Cardiac muscle cell (in vitro differentiated cells and primary cell): ENCODE data around the gene PPP1R1B. TPM values are rescaled to one million over a fixed set of nuclear protein-coding genes. Genes with fewer than 3 reads are reported as not detected.

Experiments used
- DNase-seq, 2 donors: peaks; one replicate each; pipeline versions ENCODE4 v3.0.0 to v3.0.0-alpha.2; 2010 to 2017; ENCODE audit warnings: low read depth in 1 of 2, low spot score in 1 of 2
- H3K27ac ChIP-seq: fragments of 200-600 bp; sonication (generic); 2 replicates; pipeline ENCODE4 v1.5.1; 2016
- H3K27me3 ChIP-seq: fragments of 200-600 bp; sonication (generic); 2 replicates; pipeline ENCODE4 v1.6.0; 2016; ENCODE audit warnings: control low read depth
- H3K36me3 ChIP-seq: fragments of 200-600 bp; sonication (generic); 2 replicates; pipeline ENCODE4 v1.5.1; 2016; ENCODE audit warnings: control low read depth
- H3K4me1 ChIP-seq: fragments of 200-600 bp; sonication (generic); 2 replicates; pipeline ENCODE4 v1.8.1; 2017; ENCODE audit warnings: low read depth, mild to moderate bottlenecking, mixed run types
- H3K4me3 ChIP-seq: fragments of 200-600 bp; sonication (generic); 2 replicates; pipeline ENCODE4 v1.5.1; 2016; ENCODE audit warnings: mild to moderate bottlenecking
- H3K9me3 ChIP-seq: fragments of 200-600 bp; sonication (generic); 2 replicates; pipeline ENCODE4 v1.5.1; 2017; ENCODE audit warnings: low read depth, mild to moderate bottlenecking, control low read depth
- CTCF ChIP-seq: IDR thresholded peaks from 2 replicates; pipeline ENCODE4 v1.5.1; 2012; ENCODE audit warnings: low read depth, mild to moderate bottlenecking, low read length
- polyA plus RNA-seq: library from polyadenylated mRNA; unstranded; fragments of >200 nt; fragmentation: Nextera tagmentation; extraction: Ambion mirVana; gene quantifications from 2 replicates; pipeline ENCODE4 v1.2.1, GENCODE V29; 2016
- total RNA-seq: library from RNA; depleted of rRNA; stranded (reverse); fragments of >200 nt; gene quantifications from 2 replicates; pipeline ENCODE4 v1.2.3, GENCODE V29; 2016

Gene PPP1R1B
- total and polyA plus RNA-seq, 2 experiments from 2014 or later: 7.6 to 17.7 TPM

DNA sequence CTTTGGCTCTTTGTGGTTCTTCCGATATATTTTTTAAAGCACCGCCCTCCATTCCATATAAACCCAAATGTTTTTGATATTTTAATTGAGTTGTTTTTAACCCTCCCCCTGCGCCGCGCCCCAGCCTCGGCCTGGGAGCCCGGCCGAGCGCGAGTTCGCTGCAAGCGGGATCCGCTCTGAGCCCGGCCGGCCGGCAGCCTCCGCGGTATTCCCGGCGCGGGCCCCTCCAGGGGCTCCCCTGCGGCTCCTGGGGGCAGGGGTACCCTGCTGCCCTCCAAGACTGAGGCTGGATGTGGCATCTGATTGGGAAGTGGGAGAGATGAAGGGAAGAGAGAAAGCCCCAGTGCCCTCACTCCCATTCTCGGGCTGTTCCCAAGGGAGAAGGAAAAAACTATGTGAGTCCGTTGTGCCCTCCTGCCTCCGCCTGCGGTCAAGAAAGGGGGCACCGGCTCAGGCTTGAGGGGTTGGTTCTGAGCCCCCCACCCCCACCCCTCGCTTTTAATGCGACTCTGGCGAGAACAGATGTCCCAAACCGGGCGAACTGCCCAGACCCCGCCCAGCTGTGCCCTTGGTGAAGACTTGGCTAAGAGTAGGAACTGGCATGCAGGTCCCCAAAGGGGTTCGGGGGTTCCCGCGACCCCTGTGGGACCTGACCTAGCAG lies 27.6 kb upstream of the PPP1R1B start:
- DNase-seq: no peak
- no peaks in the 10 kb centered on the region for H3K9me3 ChIP-seq
- H3K4me1 ChIP-seq: no peaks in the 10 kb centered on the region
- no peak overlapping the region for H3K27ac ChIP-seq
- H3K4me3 ChIP-seq: no peak overlapping the region
- peaks cover 100% of the 10 kb centered on the region for H3K27me3 ChIP-seq
- H3K36me3 ChIP-seq: no peaks in the 10 kb centered on the region
- TF ChIP-seq CTCF: no peak

DNA sequence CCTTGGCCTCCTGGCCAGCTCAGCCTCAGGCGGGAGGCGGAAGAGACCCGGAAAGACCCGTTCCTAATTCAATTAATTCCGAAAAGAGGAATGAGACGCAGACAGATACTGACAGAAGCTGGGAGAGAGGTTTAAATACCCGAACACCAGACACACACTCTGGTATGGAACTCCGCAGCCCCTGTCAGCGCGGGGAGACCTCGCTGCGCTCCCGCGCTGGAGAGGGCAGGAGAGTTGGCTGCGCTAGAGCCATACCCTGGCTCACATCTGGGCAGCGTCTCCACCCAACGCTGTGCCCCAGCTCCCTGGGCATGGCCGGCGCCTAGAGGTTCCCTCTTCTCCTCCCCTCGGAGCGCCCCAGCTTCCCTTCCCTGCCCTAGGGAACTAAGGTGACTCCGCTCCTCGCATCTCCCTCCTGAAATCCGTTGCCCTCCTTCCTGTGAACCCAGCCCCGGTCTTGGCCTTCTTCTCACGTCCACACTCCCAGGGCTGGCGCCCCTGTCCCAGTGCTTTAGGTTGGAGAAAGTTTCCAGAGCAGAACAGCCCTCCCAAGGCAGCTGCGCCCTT lies 27.0 kb upstream of the PPP1R1B start:
- Histone ChIP-seq H3K9me3 (no peaks in the 10 kb centered on the region), H3K4me1 (no peaks in the 10 kb centered on the region), H3K27me3 (peaks cover 100% of the 10 kb centered on the region), H3K36me3 (no peaks in the 10 kb centered on the region), H3K4me3 (no peak overlapping the region), H3K27ac (no peak overlapping the region)
- DNase-seq: no peak
- TF ChIP-seq CTCF: no peak

DNA sequence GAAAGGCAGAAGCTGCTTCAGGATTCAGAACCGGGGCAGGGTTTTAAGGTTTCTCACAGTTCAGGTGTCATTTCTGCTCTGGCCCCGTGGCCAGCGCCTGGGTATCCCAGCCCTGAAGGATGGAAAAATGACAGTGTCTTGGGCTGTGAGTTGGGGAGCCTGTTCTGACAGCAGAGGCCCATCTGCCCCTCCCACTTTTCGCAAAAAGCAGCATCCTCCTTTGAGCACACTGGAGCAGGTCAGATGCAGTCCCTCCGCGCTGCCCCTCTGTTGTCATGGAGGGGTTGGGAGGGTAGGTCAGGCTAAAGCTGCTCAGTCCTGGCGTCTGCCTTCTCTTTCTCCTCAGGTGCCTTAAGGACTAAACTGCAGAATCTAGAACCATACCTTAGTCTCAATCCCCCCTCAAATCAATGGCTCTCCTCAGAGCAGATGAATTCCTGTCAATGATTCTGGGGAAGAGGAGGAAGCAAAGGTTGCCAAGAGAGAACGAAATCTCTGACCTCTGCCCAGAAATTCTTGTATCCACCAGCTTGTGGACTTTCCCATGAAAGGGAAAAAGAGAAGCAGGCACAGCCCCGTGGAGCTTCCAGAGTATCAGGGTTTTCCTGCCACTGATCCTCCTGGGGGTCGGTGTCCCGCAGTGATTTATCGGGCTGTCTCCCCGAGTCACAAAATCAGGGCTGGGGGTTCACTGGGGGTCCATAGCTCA lies 26.3 kb upstream of the PPP1R1B start:
- peaks cover 100% of the 10 kb centered on the region for H3K27me3 ChIP-seq
- H3K27ac ChIP-seq: no peak overlapping the region
- no peaks in the 10 kb centered on the region for H3K36me3 ChIP-seq
- DNase-seq: no peak
- H3K4me3 ChIP-seq: no peak overlapping the region
- peaks cover 4% of the 10 kb centered on the region for H3K4me1 ChIP-seq
- no peak for TF ChIP-seq CTCF
- H3K9me3 ChIP-seq: no peaks in the 10 kb centered on the region

- no peak for DNase-seq
- H3K4me1 ChIP-seq: peaks cover 4% of the 10 kb centered on the region
- no peak overlapping the region for H3K27ac ChIP-seq
Observed at GRCh38 chr17:39600997-39601597, 25.7 kb upstream of the PPP1R1B start.

More at GRCh38 chr17:39600997-39601597, 25.7 kb upstream of the PPP1R1B start:
- Histone ChIP-seq H3K4me3 (no peak overlapping the region), H3K27me3 (peaks cover 100% of the 10 kb centered on the region), H3K9me3 (no peaks in the 10 kb centered on the region), H3K36me3 (no peaks in the 10 kb centered on the region)
- TF ChIP-seq CTCF: no peak
